ENCODE results near the gene CHD1L. TPM values are rescaled to one million over a fixed set of nuclear protein-coding genes. Genes with fewer than 3 reads are reported as not detected.

The CHD1L gene
- total and polyA plus RNA-seq, 2 experiments from 2014 or later = 29.8 to 43.9 TPM

GRCh38 chr1:147210987-147211386, 31.5 kb upstream of the CHD1L start:
- Mint-ChIP-seq H3K4me1 (no peaks in the 10 kb centered on the region), H3K4me3 (no peak overlapping the region), H3K27me3 (ENCODE audit: insufficient read depth, low read depth, poor library complexity) (peaks cover 1% of the 10 kb centered on the region), H3K36me3 (ENCODE audit: low read depth) (no peaks in the 10 kb centered on the region), H3K27ac (no peak overlapping the region), H3K9me3 (no peaks in the 10 kb centered on the region)
- Histone ChIP-seq H4K20me1 (replicated peaks; ENCODE audit: insufficient read depth) (no peaks in the 10 kb centered on the region), H3K4me1 (ENCODE audit: insufficient read depth) (no peaks in the 10 kb centered on the region), H3F3A (replicated peaks; ENCODE audit: low read depth) (no peaks in the 10 kb centered on the region), H3K27ac (ENCODE audit: low read depth) (no peak overlapping the region), H3K27me3 (ENCODE audit: insufficient read depth) (no peaks in the 10 kb centered on the region), H3K4me2 (no peak overlapping the region), H3K79me2 (replicated peaks; ENCODE audit: insufficient read depth) (no peaks in the 10 kb centered on the region), H3K9me2 (ENCODE audit: insufficient read depth) (0 out of 2 replicates have a peak, but pooled peaks cover under 1% of the 10 kb centered on the region), H2AFZ (no peak overlapping the region), H3K36me3 (ENCODE audit: insufficient read depth) (no peaks in the 10 kb centered on the region), H3K4me3 (no peak overlapping the region)
- no peak for ATAC-seq
- TF ChIP-seq ZNF462 (CRISPR knock-in tag; IDR thresholded peaks at IDR 0.05) = no peak
- no peak for TF ChIP-seq NANOG (IDR thresholded peaks at IDR 0.05; ENCODE audit: borderline replicate concordance)
- TF ChIP-seq EZH2 (IDR thresholded peaks at IDR 0.05; ENCODE audit: low read depth, unreplicated experiment) = no peak
- no peak for TF ChIP-seq EZH2phosphoT487 (IDR thresholded peaks at IDR 0.05; ENCODE audit: unreplicated experiment)
- TF ChIP-seq ZNF331 (CRISPR knock-in tag; IDR thresholded peaks at IDR 0.05; ENCODE audit: low read depth) = no peak
- TF ChIP-seq CTCF (conservative IDR thresholded peaks at IDR 0.05; ENCODE audit: low read depth in 2 of 2) = no peak
- TF ChIP-seq REST (IDR thresholded peaks at IDR 0.05; ENCODE audit: unreplicated experiment) = no peak
- no peak for TF ChIP-seq STAT1 (IDR thresholded peaks at IDR 0.05; ENCODE audit: unreplicated experiment)
- no peak for TF ChIP-seq ZNF114 (CRISPR knock-in tag; IDR thresholded peaks at IDR 0.05)
- no peak for TF ChIP-seq ETS1 (IDR thresholded peaks at IDR 0.05)
- no peak for TF ChIP-seq POLR2AphosphoS5 (IDR thresholded peaks at IDR 0.05; ENCODE audit: low read depth)
- TF ChIP-seq CREB1 (CRISPR knock-in tag; IDR thresholded peaks at IDR 0.05; ENCODE audit: low read depth) = no peak
- TF ChIP-seq JUNB (IDR thresholded peaks at IDR 0.05; ENCODE audit: unreplicated experiment) = no peak
- no peak for DNase-seq (ENCODE audit: low spot score)

Measured in GM23338 (cell line).